Brain microvascular endothelial cell (primary cell): Measurements from ENCODE around the gene PICALM.
"Not testable (repeated sequence)": the region's sequence is repeated elsewhere in the genome, so short reads cannot be mapped to it uniquely, and the experiment has no call there.

Source experiments
- DNase-seq: peaks from one replicate; pipeline ENCODE4 v3.0.0-alpha.2; 2020
- H3K27ac ChIP-seq: fragments of 250-450 bp; sonication (Bioruptor Pico); 2 replicates; pipeline ENCODE4 v1.5.1; 2020; ENCODE audit warnings: mild to moderate bottlenecking, moderate library complexity
- H3K27me3 ChIP-seq: fragments of 250-450 bp; sonication (Bioruptor Pico); replicated peaks from 2 replicates; pipeline ENCODE4 v1.5.1; 2020; ENCODE audit warnings: mild to moderate bottlenecking
- H3K36me3 ChIP-seq: fragments of 250-450 bp; sonication (Bioruptor Pico); replicated peaks from 2 replicates; pipeline ENCODE4 v1.5.1; 2020; ENCODE audit warnings: mild to moderate bottlenecking
- H3K4me3 ChIP-seq: 2 replicates; pipeline ENCODE4 v1.5.1; 2011; ENCODE audit warnings: low read depth, mild to moderate bottlenecking, control low read depth, low read length, moderate library complexity
- in situ Hi-C: cut with HindIII; loops from 2 replicates; pipeline ENCODE4 v1.10.0; 2017; ENCODE audit warnings: low sequenced_read_pairs, low pct_ligation_motif_present
- TF ChIP-seq, protein P1 (sequence below): IDR thresholded peaks from 2 replicates; pipeline ENCODE4 v1.5.1; 2011; ENCODE audit warnings: low read depth, mild to moderate bottlenecking, moderate library complexity, low read length, control low read depth, inconsistent platforms; ENCODE audit errors: missing control alignments

PICALM gene

DNA sequence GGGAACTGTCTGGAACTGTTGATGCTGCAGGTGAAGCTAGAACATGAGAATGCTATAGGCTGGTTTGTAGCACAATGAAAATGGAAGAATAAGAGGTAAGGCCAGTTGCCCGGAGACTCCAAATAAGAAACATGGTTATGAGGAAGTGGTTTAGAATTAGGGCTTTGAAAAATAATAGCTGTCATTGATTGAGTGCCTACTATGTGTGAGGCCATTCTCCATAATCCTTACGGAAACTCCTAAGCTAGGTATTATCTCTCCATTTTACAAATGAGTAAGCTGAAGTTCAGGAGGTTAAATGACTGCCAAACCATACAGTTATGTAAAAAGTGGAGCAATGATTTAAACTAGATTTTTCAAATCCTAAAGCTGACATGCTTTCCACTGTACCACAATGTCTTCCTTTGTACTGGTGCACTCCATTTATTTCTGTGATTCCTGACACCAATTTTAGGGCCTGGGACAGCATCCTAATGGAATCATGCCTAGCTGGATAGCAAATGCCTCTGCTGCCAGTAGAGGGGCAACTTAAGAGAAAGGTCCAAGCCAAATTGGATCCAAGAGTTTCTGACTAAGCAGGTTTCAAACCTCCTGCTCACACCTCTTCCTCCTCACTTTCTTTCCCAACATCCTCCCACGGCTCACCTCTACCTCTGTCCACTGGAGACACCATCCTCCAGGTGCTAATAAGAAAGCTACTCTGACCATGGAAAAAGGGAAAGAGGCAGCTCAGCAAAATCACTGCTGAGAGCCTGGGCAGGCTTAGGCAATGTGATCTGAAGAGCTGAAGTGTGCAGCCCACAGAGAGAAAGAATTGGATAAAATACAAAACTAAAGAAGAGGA, 46.9 kb upstream of the PICALM start:
- no peak for DNase-seq
- H3K27me3 ChIP-seq = no peaks in the 10 kb centered on the region
- no peak overlapping the region for H3K4me3 ChIP-seq
- TF ChIP-seq, protein P1, sequence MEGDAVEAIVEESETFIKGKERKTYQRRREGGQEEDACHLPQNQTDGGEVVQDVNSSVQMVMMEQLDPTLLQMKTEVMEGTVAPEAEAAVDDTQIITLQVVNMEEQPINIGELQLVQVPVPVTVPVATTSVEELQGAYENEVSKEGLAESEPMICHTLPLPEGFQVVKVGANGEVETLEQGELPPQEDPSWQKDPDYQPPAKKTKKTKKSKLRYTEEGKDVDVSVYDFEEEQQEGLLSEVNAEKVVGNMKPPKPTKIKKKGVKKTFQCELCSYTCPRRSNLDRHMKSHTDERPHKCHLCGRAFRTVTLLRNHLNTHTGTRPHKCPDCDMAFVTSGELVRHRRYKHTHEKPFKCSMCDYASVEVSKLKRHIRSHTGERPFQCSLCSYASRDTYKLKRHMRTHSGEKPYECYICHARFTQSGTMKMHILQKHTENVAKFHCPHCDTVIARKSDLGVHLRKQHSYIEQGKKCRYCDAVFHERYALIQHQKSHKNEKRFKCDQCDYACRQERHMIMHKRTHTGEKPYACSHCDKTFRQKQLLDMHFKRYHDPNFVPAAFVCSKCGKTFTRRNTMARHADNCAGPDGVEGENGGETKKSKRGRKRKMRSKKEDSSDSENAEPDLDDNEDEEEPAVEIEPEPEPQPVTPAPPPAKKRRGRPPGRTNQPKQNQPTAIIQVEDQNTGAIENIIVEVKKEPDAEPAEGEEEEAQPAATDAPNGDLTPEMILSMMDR = no peak
- no peaks in the 10 kb centered on the region for H3K36me3 ChIP-seq
- peak overlapping the region; percentile 27 for H3K27ac ChIP-seq
- in situ Hi-C loops = no loop called here

DNA sequence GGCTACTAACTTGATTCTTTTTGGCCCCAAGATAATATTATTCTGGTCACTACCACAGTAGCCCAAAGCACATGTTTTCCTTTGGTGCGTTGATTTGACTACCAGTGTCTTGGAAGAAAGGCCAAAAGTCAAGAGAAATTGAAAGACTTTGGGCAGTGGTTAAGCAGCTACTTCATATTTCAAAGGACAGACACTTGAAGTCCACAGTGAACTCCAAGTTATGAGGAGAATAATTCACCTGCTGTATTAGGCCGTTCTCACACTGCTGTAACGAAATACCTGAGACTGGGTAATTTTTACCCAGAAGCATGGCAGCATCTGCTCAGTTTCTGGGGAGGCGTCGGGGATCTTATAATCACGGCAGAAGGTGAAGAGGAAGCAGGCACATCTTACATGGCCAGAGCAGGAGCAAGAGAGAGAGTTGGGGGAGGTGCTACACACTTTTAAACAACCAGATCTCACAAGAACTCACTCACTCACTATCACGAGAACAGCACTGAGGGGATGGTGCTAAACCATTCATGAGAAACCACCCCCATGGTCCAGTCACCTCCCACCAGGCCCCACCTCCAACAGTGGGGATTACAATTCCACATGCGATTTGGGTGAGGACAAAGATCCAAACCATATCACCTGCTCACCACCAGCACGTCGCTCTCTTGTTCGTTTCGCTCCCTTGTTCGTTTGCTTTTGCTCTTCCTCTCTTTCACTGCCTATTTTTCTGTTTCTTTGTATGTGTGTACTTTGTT, 40.2 kb upstream of the PICALM start:
- Histone ChIP-seq H3K36me3 (no peaks in the 10 kb centered on the region), H3K27me3 (no peaks in the 10 kb centered on the region), H3K27ac (no peak overlapping the region), H3K4me3 (no peak overlapping the region)
- no peak for DNase-seq
- in situ Hi-C loops = no loop called here
- TF ChIP-seq, protein P1 = no peak

DNA sequence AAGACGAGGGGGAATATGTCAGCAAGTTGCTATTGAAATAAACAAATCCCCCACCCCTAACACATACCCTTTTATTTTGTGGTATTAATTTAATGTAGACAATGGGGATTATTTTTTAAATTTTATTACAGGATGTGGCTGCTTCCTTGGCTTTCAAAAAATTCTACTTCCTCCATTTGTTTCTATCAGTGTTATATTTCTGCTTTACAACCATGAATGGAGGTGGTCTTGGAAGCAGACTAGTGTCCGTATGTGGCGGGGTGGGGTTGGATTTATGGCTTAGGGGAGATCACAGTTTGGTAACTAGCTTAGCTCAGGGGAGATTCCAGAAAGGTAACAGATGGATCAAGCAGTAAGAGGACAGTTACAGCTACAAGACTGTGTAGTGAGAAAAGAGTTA, 39.3 kb upstream of the PICALM start:
- Histone ChIP-seq H3K4me3 (no peak overlapping the region), H3K36me3 (no peaks in the 10 kb centered on the region), H3K27ac (no peak overlapping the region), H3K27me3 (no peaks in the 10 kb centered on the region)
- in situ Hi-C loops = no loop called here
- DNase-seq = no peak
- TF ChIP-seq, protein P1 = no peak

DNA sequence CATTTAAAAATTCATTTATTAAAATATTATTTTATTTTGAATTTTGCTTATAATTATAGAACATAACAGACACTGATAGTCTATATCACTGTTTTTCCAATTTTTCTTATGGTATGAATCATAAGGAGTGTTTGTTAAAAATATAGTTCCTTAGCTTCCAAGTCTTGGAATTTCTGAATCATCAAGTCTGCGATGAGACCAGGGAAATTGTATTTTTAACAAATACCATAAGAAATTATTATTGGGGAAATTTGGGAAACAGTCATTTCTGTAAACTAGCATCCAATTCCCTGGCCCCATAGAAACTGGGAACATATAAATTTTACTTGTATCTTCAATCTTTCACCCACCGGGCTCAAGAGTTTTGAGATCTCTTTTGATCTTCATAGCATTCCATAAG, 38.0 kb upstream of the PICALM start:
- no peak overlapping the region for H3K27ac ChIP-seq
- no peak for DNase-seq
- no peak overlapping the region for H3K4me3 ChIP-seq
- in situ Hi-C loops = no loop called here
- TF ChIP-seq, protein P1 = no peak
- no peaks in the 10 kb centered on the region for H3K27me3 ChIP-seq
- no peaks in the 10 kb centered on the region for H3K36me3 ChIP-seq

DNA sequence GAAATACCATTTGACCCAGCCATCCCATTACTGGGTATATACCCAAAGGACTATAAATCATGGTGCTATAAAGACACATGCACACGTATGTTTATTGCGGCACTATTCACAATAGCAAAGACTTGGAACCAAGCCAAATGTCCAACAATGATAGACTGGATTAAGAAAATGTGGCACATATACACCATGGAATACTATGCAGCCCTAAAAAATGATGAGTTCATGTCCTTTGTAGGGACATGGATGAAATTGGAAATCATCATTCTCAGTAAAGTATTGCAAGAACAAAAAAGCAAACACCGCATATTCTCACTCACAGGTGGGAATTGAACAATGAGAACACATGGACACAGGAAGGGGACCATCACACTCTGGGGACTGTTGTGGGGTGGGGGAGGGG, 37.1 kb upstream of the PICALM start:
- in situ Hi-C loops, H3K4me3 ChIP-seq, DNase-seq, H3K27ac ChIP-seq, H3K27me3 ChIP-seq, H3K36me3 ChIP-seq: not testable (repeated sequence)

DNA sequence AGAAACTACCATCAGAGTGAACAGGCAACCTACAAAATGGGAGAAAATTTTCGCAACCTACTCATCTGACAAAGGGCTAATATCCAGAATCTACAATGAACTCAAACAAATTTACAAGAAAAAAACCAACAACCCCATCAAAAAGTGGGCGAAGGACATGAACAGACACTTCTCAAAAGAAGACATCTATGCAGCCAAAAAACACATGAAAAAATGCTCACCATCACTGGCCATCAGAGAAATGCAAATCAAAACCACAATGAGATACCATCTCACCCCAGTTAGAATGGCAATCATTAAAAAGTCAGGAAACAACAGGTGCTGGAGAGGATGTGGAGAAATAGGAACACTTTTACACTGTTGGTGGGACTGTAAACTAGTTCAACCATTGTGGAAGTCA, 36.7 kb upstream of the PICALM start:
- in situ Hi-C loops, DNase-seq, H3K27ac ChIP-seq, H3K27me3 ChIP-seq, H3K4me3 ChIP-seq, H3K36me3 ChIP-seq: not testable (repeated sequence)

DNA sequence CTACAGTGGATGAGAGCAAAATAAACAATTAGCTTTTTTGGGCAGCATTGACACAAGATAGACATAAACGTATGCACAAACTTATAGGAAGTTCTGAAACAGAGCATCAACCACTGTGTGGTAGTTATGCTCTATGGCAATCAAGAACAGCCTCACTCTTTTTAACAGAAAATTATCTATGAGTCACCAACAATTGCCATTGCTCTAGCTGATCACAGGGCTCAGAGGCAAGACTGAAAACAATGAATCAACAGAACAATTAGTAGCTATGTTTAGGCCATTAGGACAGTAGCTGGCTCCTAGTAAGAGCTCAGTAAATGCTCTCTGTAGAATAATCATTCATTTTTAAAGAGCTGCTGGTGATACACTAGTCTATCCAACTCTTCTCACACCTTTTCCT, 34.9 kb upstream of the PICALM start:
- Histone ChIP-seq H3K27me3 (no peaks in the 10 kb centered on the region), H3K4me3 (no peak overlapping the region), H3K36me3 (no peaks in the 10 kb centered on the region), H3K27ac (no peak overlapping the region)
- TF ChIP-seq, protein P1 = no peak
- no peak for DNase-seq
- in situ Hi-C loops = no loop called here
